GM12874 (cell line): ENCODE measurements around the gene SLC4A1.

Source experiments
- TF ChIP-seq, protein P1 (sequence below): IDR thresholded peaks from 2 replicates; pipeline ENCODE4 v1.5.1; 2011; ENCODE audit warnings: low read depth, mild to moderate bottlenecking, control low read depth, low read length, moderate library complexity; ENCODE audit not compliant: insufficient read depth

SLC4A1 gene

DNA sequence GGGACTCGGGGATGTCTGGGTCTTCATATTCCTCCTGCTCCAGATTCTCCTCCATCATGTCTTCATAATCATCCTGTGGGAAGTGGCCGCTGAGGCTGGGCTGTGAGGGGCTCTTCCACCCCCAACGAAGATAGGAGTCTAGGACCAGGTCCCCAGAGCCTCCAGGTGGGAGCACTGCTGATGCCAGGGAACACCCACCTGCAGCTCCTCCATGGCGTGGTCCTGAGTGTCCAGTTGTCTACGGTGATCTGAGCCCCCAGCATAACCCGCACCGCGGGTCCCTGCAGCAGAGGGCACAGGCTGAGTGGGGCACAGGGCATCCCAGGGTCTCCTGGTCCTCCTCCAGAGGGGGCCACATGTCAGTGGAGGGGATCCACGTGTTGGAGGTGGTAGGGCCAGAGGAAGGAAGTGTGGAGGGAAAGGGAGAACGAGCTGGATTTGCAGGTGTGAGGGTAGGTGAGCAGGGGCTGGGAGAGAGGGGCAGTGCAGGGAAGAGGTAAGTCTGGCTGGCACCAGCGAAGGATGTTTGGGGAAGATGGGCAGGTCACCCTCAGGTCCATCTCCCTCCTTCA is 5.2 kb downstream of the SLC4A1 start:
- TF ChIP-seq, protein P1, sequence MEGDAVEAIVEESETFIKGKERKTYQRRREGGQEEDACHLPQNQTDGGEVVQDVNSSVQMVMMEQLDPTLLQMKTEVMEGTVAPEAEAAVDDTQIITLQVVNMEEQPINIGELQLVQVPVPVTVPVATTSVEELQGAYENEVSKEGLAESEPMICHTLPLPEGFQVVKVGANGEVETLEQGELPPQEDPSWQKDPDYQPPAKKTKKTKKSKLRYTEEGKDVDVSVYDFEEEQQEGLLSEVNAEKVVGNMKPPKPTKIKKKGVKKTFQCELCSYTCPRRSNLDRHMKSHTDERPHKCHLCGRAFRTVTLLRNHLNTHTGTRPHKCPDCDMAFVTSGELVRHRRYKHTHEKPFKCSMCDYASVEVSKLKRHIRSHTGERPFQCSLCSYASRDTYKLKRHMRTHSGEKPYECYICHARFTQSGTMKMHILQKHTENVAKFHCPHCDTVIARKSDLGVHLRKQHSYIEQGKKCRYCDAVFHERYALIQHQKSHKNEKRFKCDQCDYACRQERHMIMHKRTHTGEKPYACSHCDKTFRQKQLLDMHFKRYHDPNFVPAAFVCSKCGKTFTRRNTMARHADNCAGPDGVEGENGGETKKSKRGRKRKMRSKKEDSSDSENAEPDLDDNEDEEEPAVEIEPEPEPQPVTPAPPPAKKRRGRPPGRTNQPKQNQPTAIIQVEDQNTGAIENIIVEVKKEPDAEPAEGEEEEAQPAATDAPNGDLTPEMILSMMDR, result no peak

DNA sequence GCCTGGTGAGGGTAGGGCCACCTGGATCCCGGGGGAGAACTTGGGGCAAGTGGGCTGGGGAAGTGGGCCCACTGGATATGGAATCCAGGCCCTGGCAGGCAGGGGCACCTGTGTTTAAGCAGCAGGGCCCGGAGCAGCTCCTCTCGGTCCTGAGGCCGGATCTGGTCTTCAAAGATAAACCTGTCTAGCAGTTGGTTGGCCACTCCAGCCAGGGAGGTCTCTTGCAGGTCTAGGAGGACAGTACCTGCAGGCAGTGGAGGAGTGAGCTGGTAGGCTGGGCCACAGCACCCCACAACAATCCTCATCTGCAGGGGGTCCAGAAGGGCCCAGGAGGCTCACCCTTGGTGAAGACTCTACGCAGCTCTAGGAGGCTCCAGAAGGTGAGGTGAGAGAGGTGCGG is 7.6 kb downstream of the SLC4A1 start:
- TF ChIP-seq, protein P1, result no peak

DNA sequence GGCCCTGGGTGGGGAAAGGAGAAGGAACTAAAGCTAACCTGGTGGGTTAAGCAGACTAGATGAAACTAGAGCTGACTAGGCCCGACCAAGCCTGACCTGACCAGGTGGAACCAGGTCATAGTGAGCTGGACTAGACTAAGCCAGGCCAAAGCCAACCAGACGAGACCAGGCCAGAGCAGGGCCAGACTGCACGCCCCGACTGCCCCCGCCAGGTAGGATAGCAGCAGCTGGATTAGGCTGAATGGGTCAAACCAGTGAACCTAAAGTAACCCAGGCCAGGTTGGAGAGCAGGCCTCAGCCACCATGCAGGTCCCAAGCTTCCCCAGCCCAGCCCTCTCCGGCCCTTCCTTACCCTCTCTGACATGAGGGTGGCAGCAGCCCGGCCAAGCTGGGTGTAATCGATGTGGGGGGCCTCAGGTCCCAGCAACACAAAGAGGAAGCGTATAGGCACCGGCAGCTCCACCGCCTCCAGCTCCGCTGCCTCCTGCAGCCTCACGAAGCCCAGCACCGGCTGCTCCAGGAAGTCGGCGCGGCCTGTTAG is 9.1 kb downstream of the SLC4A1 start:
- TF ChIP-seq, protein P1, result no peak

DNA sequence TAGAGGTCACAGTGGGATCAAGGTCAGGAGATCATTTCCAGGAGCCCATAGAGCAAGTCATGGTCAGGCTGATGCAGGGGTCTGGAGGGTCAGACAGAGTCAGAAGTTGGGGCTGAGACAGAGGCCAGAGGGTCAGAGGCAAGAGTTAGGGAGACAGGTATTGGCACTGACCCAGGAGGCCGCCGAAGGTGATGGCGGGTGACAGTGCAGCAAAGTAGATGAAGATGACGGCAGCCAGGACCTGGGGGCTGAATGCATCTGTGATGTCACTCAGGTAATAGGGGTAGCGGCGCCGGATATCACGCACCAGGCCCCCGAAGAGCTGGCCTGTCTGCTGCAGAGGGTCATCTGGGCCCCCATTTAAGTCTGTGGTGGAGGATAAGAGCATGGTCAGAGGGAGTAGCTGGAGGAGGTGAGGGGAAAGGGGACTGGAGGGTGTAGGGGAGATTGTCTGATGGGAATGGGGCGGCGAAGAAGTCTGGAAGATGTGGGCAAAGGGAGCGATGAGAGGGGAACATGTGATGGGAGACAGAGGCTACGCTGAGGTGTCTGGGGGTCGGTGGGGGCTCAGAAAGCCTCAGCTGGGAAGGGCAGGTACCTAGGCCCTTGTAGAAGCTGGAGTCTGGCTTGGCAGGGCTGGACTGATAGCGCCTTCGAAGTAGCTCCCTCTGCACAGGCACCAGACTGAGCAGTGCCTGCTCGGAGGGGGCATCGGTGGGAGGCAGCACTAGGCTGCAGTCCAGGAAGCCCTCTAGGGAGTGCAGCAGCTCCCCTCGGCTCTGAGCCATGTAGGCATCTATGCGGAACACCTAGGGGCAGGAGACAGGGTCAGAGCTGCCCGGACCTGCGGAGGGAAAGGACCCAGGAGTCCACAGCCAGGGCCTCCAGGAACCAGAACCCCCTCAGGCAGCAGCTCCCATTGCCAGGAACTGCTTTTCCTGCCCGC is 9.8 kb downstream of the SLC4A1 start:
- TF ChIP-seq, protein P1, result no peak

DNA sequence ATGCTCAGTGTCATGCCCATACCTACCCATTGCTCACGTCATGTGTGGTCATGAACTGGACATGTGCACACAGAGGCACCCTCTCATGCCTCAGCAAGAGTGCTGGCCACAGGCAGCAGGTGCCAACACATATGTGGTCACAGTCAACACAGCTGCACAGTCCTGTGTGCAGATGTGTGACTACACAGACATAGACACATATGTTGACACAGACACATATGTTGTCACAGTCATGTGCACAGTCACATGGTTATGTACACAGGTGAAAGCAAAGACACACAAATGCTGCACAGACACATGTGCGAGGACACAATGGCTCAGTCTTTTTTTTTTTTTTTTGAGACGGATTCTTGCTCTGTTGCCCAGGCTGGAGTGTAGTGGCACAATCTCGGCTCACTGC is 11.3 kb downstream of the SLC4A1 start:
- TF ChIP-seq, protein P1, result no peak

DNA sequence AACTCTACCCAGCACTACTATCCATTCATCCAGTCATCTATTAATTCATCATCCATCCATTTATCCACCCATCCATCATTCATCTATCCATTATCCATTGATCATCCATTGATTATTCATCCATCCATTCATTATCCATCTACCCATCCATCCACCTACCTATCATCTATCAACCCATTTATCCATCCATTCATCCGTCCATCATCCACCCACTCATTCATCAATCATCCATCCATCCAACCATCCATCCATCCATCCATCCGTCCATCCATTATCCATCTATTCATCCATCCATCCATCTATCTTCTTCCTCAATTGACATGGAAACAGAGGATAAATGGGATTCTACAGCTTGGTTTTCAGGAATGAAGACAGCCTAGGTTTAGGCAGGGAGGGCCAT is 12.0 kb downstream of the SLC4A1 start:
- TF ChIP-seq, protein P1, result no peak

DNA sequence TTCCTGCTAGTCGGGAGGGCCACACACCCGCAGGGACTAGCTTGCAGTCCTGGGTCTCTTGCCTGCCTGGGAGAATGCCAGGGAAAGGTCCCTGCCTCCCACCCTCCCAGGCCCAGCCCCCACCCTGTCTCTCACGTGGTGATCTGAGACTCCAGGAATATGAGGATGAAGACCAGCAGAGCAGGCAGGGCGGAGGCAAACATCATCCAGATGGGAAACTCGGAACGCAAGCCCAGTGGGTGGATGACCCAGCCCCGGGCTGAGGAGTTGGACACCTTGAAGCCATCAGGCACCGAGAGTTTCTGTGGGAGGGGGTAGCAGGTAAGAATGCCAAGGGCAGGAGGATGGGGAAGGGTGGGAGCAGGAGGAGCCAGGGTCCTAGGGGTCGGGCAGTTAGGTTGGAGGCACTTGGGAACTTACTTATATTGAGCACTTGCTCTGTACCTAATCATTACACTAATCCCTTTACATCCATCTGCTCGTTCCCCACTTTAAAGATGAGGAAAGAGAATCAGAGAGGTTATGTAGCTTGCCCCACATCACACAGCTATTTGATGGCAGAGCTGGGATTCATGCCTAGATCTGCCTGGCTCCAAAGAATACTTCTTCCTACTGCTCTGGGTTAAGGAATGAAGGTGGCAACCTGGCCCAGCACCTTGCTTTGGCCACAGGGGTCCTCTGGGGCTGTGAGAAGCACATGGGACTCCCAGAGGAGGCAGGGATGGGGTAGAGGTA is 13.4 kb downstream of the SLC4A1 start:
- TF ChIP-seq, protein P1, result no peak
